H1 (cell line): ENCODE results near the gene RBP3. TPM values are rescaled to one million over a fixed set of nuclear protein-coding genes. Genes with fewer than 3 reads are reported as not detected.

Source experiments
- CTCF ChIA-PET: fragments of 300-600 bp; sonication (Branson Sonifier 250); formaldehyde crosslinking; loops from one replicate; lab custom pipeline; 2021; ENCODE audit not compliant: partially characterized antibody; lab: Charles Lee
- POLR2A ChIA-PET: fragments of 300-600 bp; sonication (Branson Sonifier 250); formaldehyde crosslinking; loops from one replicate; lab custom pipeline; 2021; ENCODE audit warnings: inconsistent platforms; ENCODE audit not compliant: partially characterized antibody; lab: Charles Lee
- DNase-seq, 2 experiments: peaks; one replicate each; pipeline versions ENCODE4 v3.0.0 to v3.0.0-alpha.2; 2010 to 2022; ENCODE audit warnings: low spot score in 2 of 2, low read depth in 1 of 2, mixed read lengths in 1 of 2
- FAIRE-seq: peaks from 2 replicates; lab custom pipeline; 2011; peaks lifted over from hg19 to GRCh38; lab: Jason Lieb, UNC
- H2AFZ ChIP-seq: 2 replicates; pipeline ENCODE4 v1.8.1; 2012; ENCODE audit warnings: low read length, inconsistent platforms
- H2AK5ac ChIP-seq: 2 replicates; pipeline ENCODE4 v1.6.1; 2013; ENCODE audit warnings: low read depth, low read length
- H2BK120ac ChIP-seq: replicated peaks from 2 replicates; pipeline ENCODE3; 2013; ENCODE audit warnings: low read depth, low read length, inconsistent platforms
- H2BK12ac ChIP-seq: 2 replicates; pipeline ENCODE4 v1.6.1; 2013; ENCODE audit warnings: low read depth, low read length
- H2BK15ac ChIP-seq: 2 replicates; pipeline ENCODE4 v1.6.1; 2013; ENCODE audit warnings: low read length
- H2BK20ac ChIP-seq: 2 replicates; pipeline ENCODE4 v1.6.1; 2013; ENCODE audit warnings: low read length
- H2BK5ac ChIP-seq: 2 replicates; pipeline ENCODE4 v1.6.1; 2013; ENCODE audit warnings: low read depth, low read length
- H3K14ac ChIP-seq: 2 replicates; pipeline ENCODE4 v1.6.1; 2013; ENCODE audit warnings: inconsistent platforms; ENCODE audit not compliant: insufficient read length
- H3K18ac ChIP-seq: 2 replicates; pipeline ENCODE4 v1.6.1; 2013; ENCODE audit warnings: low read length; ENCODE audit errors: extremely low read depth
- H3K23ac ChIP-seq: 2 replicates; pipeline ENCODE4 v1.6.1; 2013; ENCODE audit warnings: inconsistent platforms; ENCODE audit not compliant: insufficient read length
- H3K23me2 ChIP-seq: 2 replicates; pipeline ENCODE4 v1.6.1; 2013; ENCODE audit warnings: low read depth, low read length
- H3K27ac ChIP-seq: 2 replicates; pipeline ENCODE4 v1.6.1; 2011; ENCODE audit warnings: low read depth, low read length, inconsistent platforms
- H3K27me3 ChIP-seq, 4 experiments: replicated peaks in 1 of 4; 1 replicate in 1 of 4; 2 replicates in 3 of 4; pipeline versions ENCODE4 v1.6.1 to v1.8.1; 2011 to 2013; ENCODE audit warnings: low read length in 3 of 4, mild to moderate bottlenecking in 3 of 4, inconsistent platforms in 2 of 4, mixed read lengths in 2 of 4, moderate library complexity in 1 of 4; ENCODE audit not compliant: control insufficient read depth in 3 of 4, insufficient read depth in 3 of 4; ENCODE audit errors: extremely low read depth in 1 of 4
- H3K36me3 ChIP-seq, 4 experiments: 2 replicates each; pipeline versions ENCODE4 v1.6.1 to v1.8.1; 2011 to 2013; ENCODE audit warnings: mild to moderate bottlenecking in 4 of 4, low read length in 3 of 4, moderate library complexity in 2 of 4, control low read depth in 1 of 4, inconsistent platforms in 1 of 4; ENCODE audit not compliant: insufficient read depth in 4 of 4, control insufficient read depth in 2 of 4
- H3K4ac ChIP-seq: replicated peaks from 2 replicates; pipeline ENCODE3; 2013; ENCODE audit warnings: low read length, low read depth, mixed read lengths, inconsistent platforms; ENCODE audit not compliant: insufficient read length
- H3K4me1 ChIP-seq, 4 experiments: replicated peaks in 1 of 4; 1 replicate in 1 of 4; 2 replicates in 3 of 4; pipeline versions ENCODE4 v1.6.1 to v1.8.1; 2011 to 2013; ENCODE audit warnings: low read length in 3 of 4, inconsistent platforms in 2 of 4, mixed read lengths in 1 of 4; ENCODE audit not compliant: insufficient read depth in 4 of 4, control insufficient read depth in 3 of 4
- H3K4me2 ChIP-seq, 2 experiments: 2 replicates each; pipeline versions ENCODE4 v1.6.1 to v1.8.1; 2011 to 2013; ENCODE audit warnings: low read depth in 2 of 2, low read length in 2 of 2, control low read depth in 1 of 2, inconsistent platforms in 1 of 2, mild to moderate bottlenecking in 1 of 2; ENCODE audit not compliant: insufficient read depth in 1 of 2
- H3K4me3 ChIP-seq, 4 experiments: fragments of 200-600, 300-600 bp in 1 of 4; sonication (generic), shearing (Covaris generic), sonication (Bioruptor Twin) in 1 of 4; 2 replicates each; pipeline versions ENCODE4 v1.5.1 to v1.8.1; 2011 to 2016; ENCODE audit warnings: low read length in 4 of 4, low read depth in 3 of 4, control low read depth in 2 of 4, inconsistent platforms in 2 of 4, mild to moderate bottlenecking in 2 of 4, mixed read lengths in 1 of 4, moderate library complexity in 1 of 4; ENCODE audit not compliant: insufficient read depth in 2 of 4; ENCODE audit errors: extremely low read depth in 1 of 4
- H3K56ac ChIP-seq: replicated peaks from 2 replicates; pipeline ENCODE3; 2013; ENCODE audit warnings: low read depth, mild to moderate bottlenecking, mixed read lengths, low read length, inconsistent platforms; ENCODE audit not compliant: insufficient read length
- H3K79me1 ChIP-seq: 2 replicates; pipeline ENCODE4 v1.6.1; 2013; ENCODE audit warnings: low read depth, low read length, control low read depth
- H3K79me2 ChIP-seq, 2 experiments: 2 replicates each; pipeline versions ENCODE4 v1.6.1 to v1.8.1; 2012 to 2013; ENCODE audit warnings: low read length in 2 of 2, mild to moderate bottlenecking in 2 of 2, inconsistent platforms in 1 of 2; ENCODE audit not compliant: insufficient read depth in 2 of 2, control insufficient read depth in 1 of 2
- H3K9ac ChIP-seq, 4 experiments: replicated peaks in 1 of 4; 1 replicate in 1 of 4; 2 replicates in 3 of 4; pipeline versions ENCODE4 v1.6.1 to v1.8.1; 2011 to 2013; ENCODE audit warnings: low read depth in 3 of 4, low read length in 3 of 4, control low read depth in 2 of 4, mild to moderate bottlenecking in 2 of 4, moderate library complexity in 2 of 4, inconsistent platforms in 1 of 4; ENCODE audit errors: extremely low read depth in 1 of 4
- H3K9me3 ChIP-seq, 2 experiments: 2 replicates each; pipeline versions ENCODE4 v1.6.1 to v1.8.1; 2012 to 2013; ENCODE audit warnings: mild to moderate bottlenecking in 2 of 2, moderate library complexity in 2 of 2, control low read depth in 1 of 2, inconsistent platforms in 1 of 2, low read depth in 1 of 2, low read length in 1 of 2, mixed read lengths in 1 of 2; ENCODE audit not compliant: insufficient read depth in 2 of 2
- H4K20me1 ChIP-seq, 2 experiments: replicated peaks in 1 of 2; 2 replicates each; pipeline versions ENCODE3 to v1.8.1; 2011 to 2013; ENCODE audit warnings: inconsistent platforms in 2 of 2, low read length in 2 of 2, mild to moderate bottlenecking in 1 of 2; ENCODE audit not compliant: insufficient read depth in 2 of 2, control insufficient read depth in 1 of 2
- H4K5ac ChIP-seq: 2 replicates; pipeline ENCODE4 v1.6.1; 2013; ENCODE audit warnings: low read length, low read depth, mixed read lengths, inconsistent platforms; ENCODE audit not compliant: insufficient read length
- H4K8ac ChIP-seq: 2 replicates; pipeline ENCODE4 v1.8.0; 2013; ENCODE audit warnings: mild to moderate bottlenecking, moderate library complexity, low read length, inconsistent platforms; ENCODE audit not compliant: insufficient read depth; ENCODE audit errors: extremely low read depth
- H4K91ac ChIP-seq: replicated peaks from 2 replicates; pipeline ENCODE3; 2013; ENCODE audit warnings: low read length, mixed read lengths, inconsistent platforms; ENCODE audit not compliant: insufficient read length
- NRF1 ChIP-seq: IDR thresholded peaks from 2 replicates; pipeline ENCODE4 v1.6.1; 2011; ENCODE audit warnings: mild to moderate bottlenecking, low read depth, low read length, improper control_type of control experiment
- POLR2AphosphoS5 ChIP-seq: IDR thresholded peaks from 2 replicates; pipeline ENCODE4 v1.6.1; 2011; ENCODE audit warnings: low read depth, low read length
- TCF12 ChIP-seq: IDR thresholded peaks from 2 replicates; pipeline ENCODE4 v1.6.1; 2011; ENCODE audit warnings: low read depth, mild to moderate bottlenecking, low read length
- WGBS, 2 experiments: shearing (Covaris generic) in 1 of 2; methylation state at CpG; one replicate each; pipeline versions ENCODE4 v1.1.6 to v1.1.7; 2013 to 2015; ENCODE audit warnings: low lambda C conversion rate in 2 of 2, mixed read lengths in 2 of 2, inconsistent platforms in 1 of 2, low coverage in 1 of 2, missing lambda C conversion rate in 1 of 2; ENCODE audit not compliant: insufficient replicate concordance in 2 of 2, insufficient coverage in 1 of 2, insufficient read length in 1 of 2; ENCODE audit errors: extremely low coverage in 1 of 2, missing lambda C conversion rate in 1 of 2; 5-methylcytosine and 5-hydroxymethylcytosine counted together
- polyA plus RNA-seq, 7 experiments: library from polyadenylated mRNA; depleted of rRNA in 3 of 7; stranded (reverse) in 5 of 7; unstranded in 2 of 7; fragments of >200 nt in 5 of 7; fragments of 200-250 nt in 2 of 7; gene quantifications; 1 replicate in 5 of 7; 2 replicates in 1 of 7; 4 replicates in 1 of 7; pipeline versions ENCODE4 v1.2.1 to v1.2.3, GENCODE V29; 2011 to 2013; ENCODE audit warnings: missing spikeins in 2 of 7, mixed read lengths in 2 of 7
- total RNA-seq: library from RNA; stranded (reverse); fragmentation: NEBNext Ultra II Directional; extraction: Animal tissue kit (Norgen Biotek cat#: 25700); gene quantifications from 2 replicates; pipeline ENCODE4 v1.2.1, GENCODE V29; 2021

Gene RBP3
- total and polyA plus RNA-seq, 2 of the 8 experiments (the other 6 are each of a cell fraction or from before 2014, with no cell fraction given): not detected

DNA sequence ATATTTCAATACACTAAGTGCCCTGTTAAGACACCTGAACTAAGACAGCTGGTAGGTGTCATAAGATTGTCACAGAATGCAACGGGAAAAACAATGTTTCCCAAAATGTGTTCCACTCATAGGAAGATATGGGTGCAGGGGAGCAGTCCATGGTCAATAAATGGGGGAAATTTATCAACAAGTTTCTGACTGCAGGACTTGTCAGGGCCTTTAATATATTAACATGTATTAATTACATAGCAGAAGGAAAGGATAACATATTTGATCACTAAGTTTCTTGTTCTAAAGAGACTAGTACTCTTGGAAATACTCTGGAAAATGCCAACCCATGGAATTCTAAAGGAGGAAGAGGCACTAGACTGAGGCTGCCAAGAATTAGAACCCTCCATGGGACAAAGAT, 6.7 kb downstream of the RBP3 start:
- Histone ChIP-seq H3K4me1 (no peaks in the 10 kb centered on the region; a peak in 1 of 7 replicates), H4K91ac (no peak overlapping the region), H3K79me2 (no peaks in the 10 kb centered on the region), H2BK5ac (no peak overlapping the region), H3K36me3 (no peaks in the 10 kb centered on the region), H3K9me3 (no peaks in the 10 kb centered on the region), H3K9ac (no peak overlapping the region), H3K79me1 (no peaks in the 10 kb centered on the region), H2AFZ (no peak overlapping the region), H4K8ac (no peak overlapping the region; the same call in 1 of the 2 replicates), H3K4me2 (no peak overlapping the region), H2BK120ac (no peak overlapping the region), H3K23me2 (no peaks in the 10 kb centered on the region), H2BK15ac (no peak overlapping the region), H3K14ac (no peak overlapping the region), H3K4ac (no peak overlapping the region), H2BK12ac (no peak overlapping the region), H3K4me3 (no peak overlapping the region), H3K56ac (no peak overlapping the region), H3K27ac (no peak overlapping the region), H4K5ac (no peak overlapping the region), H3K27me3 (no peaks in the 10 kb centered on the region; a peak in 1 of 7 replicates), H2BK20ac (no peak overlapping the region), H3K18ac (no peak overlapping the region), H4K20me1 (no peaks in the 10 kb centered on the region), H3K23ac (no peak overlapping the region), H2AK5ac (no peak overlapping the region)
- TF ChIP-seq NRF1 (no peak), TCF12 (no peak), POLR2AphosphoS5 (no peak)
- POLR2A ChIA-PET: no interaction called here
- CTCF ChIA-PET: interaction anchor here (0.8 to 3.0 kb wide), 6 partner anchors 9 to 362 kb away, joined by 3 to 15 read pairs (median 4); no protein-coding TSS in a partner anchor
- WGBS, 2 experiments: 93% methylated on average over 1 of the region's 1 CpG; no CpG with 5 or more reads in 1 of the 2 experiments
- no peak for DNase-seq
- no peak for FAIRE-seq
